Measurements from ENCODE around the gene MINAR2.

The MINAR2 gene, protein sequence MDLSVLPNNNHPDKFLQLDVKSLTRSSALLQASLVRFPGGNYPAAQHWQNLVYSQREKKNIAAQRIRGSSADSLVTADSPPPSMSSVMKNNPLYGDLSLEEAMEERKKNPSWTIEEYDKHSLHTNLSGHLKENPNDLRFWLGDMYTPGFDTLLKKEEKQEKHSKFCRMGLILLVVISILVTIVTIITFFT

GRCh38 chr5:129747572-129748407 is at the start of gene MINAR2:
MINAR2 (plus strand) TSS chr5:129748094; CDS start chr5:129748191, 97 bp downstream.
- TF ChIP-seq, protein P1, sequence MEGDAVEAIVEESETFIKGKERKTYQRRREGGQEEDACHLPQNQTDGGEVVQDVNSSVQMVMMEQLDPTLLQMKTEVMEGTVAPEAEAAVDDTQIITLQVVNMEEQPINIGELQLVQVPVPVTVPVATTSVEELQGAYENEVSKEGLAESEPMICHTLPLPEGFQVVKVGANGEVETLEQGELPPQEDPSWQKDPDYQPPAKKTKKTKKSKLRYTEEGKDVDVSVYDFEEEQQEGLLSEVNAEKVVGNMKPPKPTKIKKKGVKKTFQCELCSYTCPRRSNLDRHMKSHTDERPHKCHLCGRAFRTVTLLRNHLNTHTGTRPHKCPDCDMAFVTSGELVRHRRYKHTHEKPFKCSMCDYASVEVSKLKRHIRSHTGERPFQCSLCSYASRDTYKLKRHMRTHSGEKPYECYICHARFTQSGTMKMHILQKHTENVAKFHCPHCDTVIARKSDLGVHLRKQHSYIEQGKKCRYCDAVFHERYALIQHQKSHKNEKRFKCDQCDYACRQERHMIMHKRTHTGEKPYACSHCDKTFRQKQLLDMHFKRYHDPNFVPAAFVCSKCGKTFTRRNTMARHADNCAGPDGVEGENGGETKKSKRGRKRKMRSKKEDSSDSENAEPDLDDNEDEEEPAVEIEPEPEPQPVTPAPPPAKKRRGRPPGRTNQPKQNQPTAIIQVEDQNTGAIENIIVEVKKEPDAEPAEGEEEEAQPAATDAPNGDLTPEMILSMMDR (IDR thresholded peaks at IDR 0.05; ENCODE audit: insufficient read depth, low read depth, low read length, missing control alignments): no peak
- no peak within 1 kb of the TSS for H3K4me3 ChIP-seq (ENCODE audit: low read length)
- no peak for DNase-seq (ENCODE audit: low read depth)

DNA sequence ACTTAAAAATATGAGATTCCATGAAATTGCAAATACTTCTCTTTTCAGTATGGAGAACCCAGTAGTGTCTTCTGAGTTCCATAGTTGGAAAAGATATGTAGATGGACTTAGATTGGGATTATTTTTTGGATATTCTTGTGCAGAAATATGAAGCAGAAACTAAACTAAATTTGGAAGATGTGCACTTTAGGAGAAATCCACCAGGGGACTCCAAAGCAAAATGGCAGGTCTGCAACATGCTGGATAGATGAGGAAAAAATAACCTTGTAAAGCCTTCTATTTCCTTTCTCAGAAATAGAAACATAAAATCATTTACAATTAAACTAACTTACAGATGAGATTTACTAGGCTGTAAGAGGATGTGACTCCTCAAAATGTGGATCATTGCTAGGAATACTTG is 49.2 kb upstream of the MINAR2 start:
- TF ChIP-seq, protein P1 (IDR thresholded peaks at IDR 0.05; ENCODE audit: insufficient read depth, low read depth, low read length, missing control alignments): peak; percentile 26
- DNase-seq (ENCODE audit: low read depth): no peak

GRCh38 chr5:129716235-129716634 is 31.7 kb upstream of the MINAR2 start:
- no peak for DNase-seq (ENCODE audit: low read depth)
- TF ChIP-seq, protein P1 (IDR thresholded peaks at IDR 0.05; ENCODE audit: insufficient read depth, low read depth, low read length, missing control alignments): no peak
- H3K4me3 ChIP-seq (ENCODE audit: low read length): no peak overlapping the region

More for the DNA sequence above, 49.2 kb upstream of the MINAR2 start:
- H3K4me3 ChIP-seq (ENCODE audit: low read length): no peak overlapping the region

- TF ChIP-seq, protein P1 (IDR thresholded peaks at IDR 0.05; ENCODE audit: insufficient read depth, low read depth, low read length, missing control alignments): no peak
- no peak for DNase-seq (ENCODE audit: low read depth)
These were observed 31.2 kb upstream of the MINAR2 start for GRCh38 chr5:129716651-129717050.

DNA sequence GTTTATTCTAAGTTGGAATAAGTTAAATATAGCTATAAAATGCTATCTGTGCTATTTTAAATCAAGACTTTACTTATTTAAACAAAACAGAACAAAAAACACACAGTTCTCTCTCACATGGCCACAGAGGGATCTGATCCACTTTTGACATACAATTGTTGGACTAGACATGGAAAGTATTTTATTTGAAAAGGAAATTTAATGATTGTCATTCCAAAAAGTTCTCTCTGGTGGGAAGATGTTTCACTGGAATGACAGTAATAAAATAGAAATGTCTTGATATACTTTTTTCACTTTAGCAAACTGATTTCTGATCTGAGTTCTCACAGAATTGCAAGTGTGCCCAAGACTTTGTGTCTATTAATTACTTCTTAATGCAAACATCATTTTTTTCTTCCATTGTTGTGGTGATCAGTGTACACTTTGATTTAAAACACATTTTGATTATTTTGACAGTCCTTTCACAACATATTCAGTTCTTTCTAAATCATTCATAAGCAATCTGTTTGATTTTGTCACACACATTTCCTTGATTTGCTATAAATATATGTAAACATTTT is 30.1 kb upstream of the MINAR2 start:
- DNase-seq (ENCODE audit: low read depth): no peak
- TF ChIP-seq, protein P1 (IDR thresholded peaks at IDR 0.05; ENCODE audit: insufficient read depth, low read depth, low read length, missing control alignments): no peak
- H3K4me3 ChIP-seq (ENCODE audit: low read length): no peak overlapping the region

More at GRCh38 chr5:129716651-129717050, 31.2 kb upstream of the MINAR2 start:
- no peak overlapping the region for H3K4me3 ChIP-seq (ENCODE audit: low read length)

- H3K4me3 ChIP-seq (ENCODE audit: low read length): no peak overlapping the region
- TF ChIP-seq, protein P1 (IDR thresholded peaks at IDR 0.05; ENCODE audit: insufficient read depth, low read depth, low read length, missing control alignments): no peak
- no peak for DNase-seq (ENCODE audit: low read depth)
These were observed 29.3 kb upstream of the MINAR2 start for GRCh38 chr5:129718471-129719090.
